ENCODE results near the gene GNAQ. TPM values are rescaled to one million over a fixed set of nuclear protein-coding genes. Genes with fewer than 3 reads are reported as not detected.

GNAQ gene
- total RNA-seq, 2 experiments from 2014 or later = 15.3 to 18.2 TPM

- ChIA-PET POLR2A (no interaction called here), CTCF (no interaction called here)
These were observed 22.4 kb downstream of the GNAQ start for GRCh38 chr9:78009186-78009585.

- ChIA-PET POLR2A (no interaction called here), CTCF (no interaction called here)
These were observed 24.9 kb downstream of the GNAQ start for GRCh38 chr9:78006734-78007133.

- CTCF ChIA-PET = no interaction called here
- POLR2A ChIA-PET = no interaction called here
These were observed 26.2 kb downstream of the GNAQ start for GRCh38 chr9:78005231-78006002.

- CTCF ChIA-PET = interaction anchor here (1.0 kb wide), 1 partner anchor 13 kb away, joined by 4 read pairs; no protein-coding TSS in a partner anchor
These were observed 27.0 kb downstream of the GNAQ start for GRCh38 chr9:78004478-78005229.

GRCh38 chr9:78003730-78004129, 27.9 kb downstream of the GNAQ start:
- CTCF ChIA-PET = interaction anchor here (1.0 kb wide), 1 partner anchor 14 kb away, joined by 4 read pairs; no protein-coding TSS in a partner anchor
- POLR2A ChIA-PET = no interaction called here

More at GRCh38 chr9:78004478-78005229, 27.0 kb downstream of the GNAQ start:
- POLR2A ChIA-PET = no interaction called here

GRCh38 chr9:78001946-78002731, 29.5 kb downstream of the GNAQ start:
- ChIA-PET POLR2A (no interaction called here), CTCF (no interaction called here)

GRCh38 chr9:78000221-78000620, 31.4 kb downstream of the GNAQ start:
- POLR2A ChIA-PET = no interaction called here
- CTCF ChIA-PET = no interaction called here

- POLR2A ChIA-PET = no interaction called here
- CTCF ChIA-PET = no interaction called here
These were observed 32.4 kb downstream of the GNAQ start for GRCh38 chr9:77999231-77999631.

- ChIA-PET POLR2A (no interaction called here), CTCF (no interaction called here)
These were observed 33.9 kb downstream of the GNAQ start for GRCh38 chr9:77997611-77998284.

- CTCF ChIA-PET = no interaction called here
- POLR2A ChIA-PET = interaction anchor here (0.6 kb wide), 1 partner anchor 461 kb away, joined by 4 read pairs; no protein-coding TSS in a partner anchor
These were observed 34.9 kb downstream of the GNAQ start for GRCh38 chr9:77996696-77997095.

- ChIA-PET POLR2A (no interaction called here), CTCF (no interaction called here)
These were observed 40.4 kb downstream of the GNAQ start for GRCh38 chr9:77991191-77991590.

- POLR2A ChIA-PET = no interaction called here
- CTCF ChIA-PET = no interaction called here
These were observed 41.7 kb downstream of the GNAQ start for GRCh38 chr9:77989909-77990308.

- POLR2A ChIA-PET = no interaction called here
- CTCF ChIA-PET = no interaction called here
These were observed 42.2 kb downstream of the GNAQ start for GRCh38 chr9:77989458-77989857.

GRCh38 chr9:77988630-77989029, 43.0 kb downstream of the GNAQ start:
- ChIA-PET CTCF (no interaction called here), POLR2A (no interaction called here)

GRCh38 chr9:77987880-77988525, 43.6 kb downstream of the GNAQ start:
- CTCF ChIA-PET = interaction anchor here (1.2 kb wide), 1 partner anchor 11 kb away, joined by 5 read pairs; no protein-coding TSS in a partner anchor
- POLR2A ChIA-PET = no interaction called here

- ChIA-PET POLR2A (no interaction called here), CTCF (interaction anchor here (1.2 kb wide), 1 partner anchor 10 kb away, joined by 5 read pairs; no protein-coding TSS in a partner anchor)
These were observed 44.4 kb downstream of the GNAQ start for GRCh38 chr9:77987081-77987656.

GRCh38 chr9:77985996-77986395, 45.6 kb downstream of the GNAQ start:
- POLR2A ChIA-PET = interaction anchor here (0.7 kb wide), 1 partner anchor 117 kb away, joined by 8 read pairs; no protein-coding TSS in a partner anchor
- CTCF ChIA-PET = interaction anchor here (0.9 kb wide), 1 partner anchor 8 kb away, joined by 3 read pairs; no protein-coding TSS in a partner anchor

GRCh38 chr9:77983320-77983662, 48.3 kb downstream of the GNAQ start:
- POLR2A ChIA-PET = no interaction called here
- CTCF ChIA-PET = no interaction called here
